GM23338 (cell line): Measurements from ENCODE around the gene PARP3.

Source experiments
- CREB1 ChIP-seq: fragments of 250-450 bp; sonication (Bioruptor Pico); IDR thresholded peaks from 2 replicates; pipeline ENCODE4 v1.5.0; 2020; ENCODE audit warnings: low read depth, mild to moderate bottlenecking, moderate library complexity
- CTCF ChIP-seq, 2 experiments: fragments of 200-600 bp in 1 of 2; sonication (generic) in 1 of 2; conservative IDR thresholded peaks; 2 replicates each; pipeline versions ENCODE4 v1.5.1 to v1.6.1; 2016 to 2017; ENCODE audit warnings: antibody characterized with exemption in 2 of 2, low read depth in 2 of 2, mild to moderate bottlenecking in 2 of 2, moderate library complexity in 1 of 2
- EZH2 ChIP-seq: fragments of 200-600 bp; sonication (generic); IDR thresholded peaks from one replicate; pipeline ENCODE4 v1.8.0; 2017; ENCODE audit warnings: antibody characterized with exemption, mild to moderate bottlenecking, low read depth; ENCODE audit not compliant: unreplicated experiment
- EZH2phosphoT487 ChIP-seq: fragments of 200-600 bp; sonication (generic); IDR thresholded peaks from one replicate; pipeline ENCODE4 v1.8.1; 2018; ENCODE audit warnings: antibody characterized with exemption; ENCODE audit not compliant: unreplicated experiment
- NANOG ChIP-seq: IDR thresholded peaks from 2 replicates; pipeline ENCODE4 v1.6.1; 2016; ENCODE audit warnings: antibody characterized with exemption, borderline replicate concordance
- POLR2AphosphoS5 ChIP-seq: IDR thresholded peaks from 2 replicates; pipeline ENCODE4 v1.6.1; 2016; ENCODE audit warnings: antibody characterized with exemption, low read depth
- REST ChIP-seq: IDR thresholded peaks from one replicate; pipeline ENCODE4 v1.6.1; 2018; ENCODE audit warnings: antibody characterized with exemption; ENCODE audit not compliant: unreplicated experiment
- ZNF331 ChIP-seq: fragments of 250-450 bp; sonication (Bioruptor Pico); IDR thresholded peaks from 2 replicates; pipeline ENCODE4 v1.5.0; 2020; ENCODE audit warnings: low read depth, mild to moderate bottlenecking, moderate library complexity
- ZNF462 ChIP-seq: fragments of 250-450 bp; sonication (Bioruptor Pico); IDR thresholded peaks from 2 replicates; pipeline ENCODE4 v1.5.0; 2020; ENCODE audit warnings: mild to moderate bottlenecking, moderate library complexity

- no peak for TF ChIP-seq CTCF (conservative IDR thresholded peaks at IDR 0.05; ENCODE audit: low read depth in 2 of 2)
- no peak for TF ChIP-seq EZH2
- TF ChIP-seq ZNF331 (CRISPR knock-in tag) = no peak
- no peak for TF ChIP-seq POLR2AphosphoS5
- no peak for TF ChIP-seq CREB1 (CRISPR knock-in tag)
- no peak for TF ChIP-seq ZNF462 (CRISPR knock-in tag)
- no peak for TF ChIP-seq REST
- no peak for TF ChIP-seq EZH2phosphoT487
- no peak for TF ChIP-seq NANOG
These were observed 55.0 kb downstream of the PARP3 start for GRCh38 chr3:51997172-51997571.
